CD4-positive, alpha-beta memory T cell (primary cell): Measurements from ENCODE around the gene CFAP157. TPM values are rescaled to one million over a fixed set of nuclear protein-coding genes. Genes with fewer than 3 reads are reported as not detected.

Experiments used
- CTCF ChIA-PET: fragments of 350-600 bp; sonication (Branson Sonifier 250); formaldehyde crosslinking; loops from one replicate; lab custom pipeline; 2021; ENCODE audit warnings: inconsistent platforms; ENCODE audit not compliant: partially characterized antibody; lab: Charles Lee
- POLR2A ChIA-PET: fragments of 350-600 bp; sonication (Branson Sonifier 250); formaldehyde crosslinking; loops from one replicate; lab custom pipeline; 2021; ENCODE audit not compliant: partially characterized antibody; lab: Charles Lee
- DNase-seq, 5 donors: peaks; one replicate each; pipeline versions ENCODE4 v3.0.0 to v3.0.0-alpha.2; 2020 to 2022; ENCODE audit warnings: mixed read lengths in 1 of 5
- H3K27ac ChIP-seq: one replicate; pipeline ENCODE4 v1.7.0; 2013; ENCODE audit warnings: low read depth, low read length
- H3K27me3 ChIP-seq: 2 replicates; pipeline ENCODE4 v1.7.0; 2013; ENCODE audit warnings: mild to moderate bottlenecking, low read length, moderate library complexity; ENCODE audit not compliant: insufficient read depth
- H3K36me3 ChIP-seq: 2 replicates; pipeline ENCODE4 v1.7.0; 2013; ENCODE audit warnings: mild to moderate bottlenecking, low read length, moderate library complexity; ENCODE audit not compliant: insufficient read depth
- H3K4me1 ChIP-seq: 2 replicates; pipeline ENCODE4 v1.7.0; 2013; ENCODE audit warnings: mild to moderate bottlenecking, low read length, moderate library complexity; ENCODE audit not compliant: insufficient read depth
- H3K4me3 ChIP-seq, 2 donors: one replicate each; pipeline ENCODE4 v1.7.0; 2013; ENCODE audit warnings: low read length in 2 of 2, mild to moderate bottlenecking in 1 of 2
- H3K9me3 ChIP-seq, 2 donors: one replicate each; pipeline ENCODE4 v1.7.0; 2013; ENCODE audit warnings: low read length in 2 of 2, control low read depth in 1 of 2; ENCODE audit not compliant: control insufficient read depth in 1 of 2
- H3K27ac Mint-ChIP-seq, 7 donors: one replicate each; pipeline ENCODE4 v1.8.0; 2020 to 2021; ENCODE audit warnings: mixed read lengths in 7 of 7, mild to moderate bottlenecking in 6 of 7, inconsistent platforms in 3 of 7, moderate library complexity in 3 of 7
- H3K27me3 Mint-ChIP-seq, 2 donors: one replicate each; pipeline ENCODE4 v1.8.0; 2020 to 2021; ENCODE audit warnings: mixed read lengths in 2 of 2
- H3K36me3 Mint-ChIP-seq, 2 donors: one replicate each; pipeline ENCODE4 v1.8.0; 2020 to 2021; ENCODE audit warnings: mixed read lengths in 2 of 2, inconsistent platforms in 1 of 2, mild to moderate bottlenecking in 1 of 2
- H3K4me1 Mint-ChIP-seq, 4 donors: one replicate each; pipeline ENCODE4 v1.8.0; 2020 to 2021; ENCODE audit warnings: mixed read lengths in 4 of 4, mild to moderate bottlenecking in 1 of 4
- H3K4me3 Mint-ChIP-seq, 8 donors: one replicate each; pipeline ENCODE4 v1.8.0; 2020 to 2021; ENCODE audit warnings: mixed read lengths in 8 of 8, mild to moderate bottlenecking in 7 of 8, moderate library complexity in 6 of 8, inconsistent platforms in 3 of 8
- H3K9me3 Mint-ChIP-seq, 8 donors: one replicate each; pipeline ENCODE4 v1.8.0; 2020 to 2021; ENCODE audit warnings: mixed read lengths in 8 of 8, mild to moderate bottlenecking in 5 of 8, inconsistent platforms in 3 of 8, moderate library complexity in 1 of 8
- intact Hi-C: fragments of 100-400 bp; cut with micrococcal nuclease; formaldehyde crosslinking; loops from one replicate; pipeline ENCODE4 v1.15.1; 2023
- polyA plus RNA-seq, 2 donors: library from polyadenylated mRNA; unstranded; fragments of 300-500 nt; fragmentation: Illumina TruSeq; gene quantifications; one replicate each; pipeline ENCODE4 v1.2.3, GENCODE V29; 2021
- total RNA-seq, 2 experiments: library from RNA; stranded (reverse); gene quantifications; one replicate each; pipeline ENCODE4 v1.2.3, GENCODE V29; 2021

The CFAP157 gene
- total and polyA plus RNA-seq, 4 experiments from 2014 or later: 0.14 to 0.25 (median 0.22) TPM; not detected in 1

- peaks cover 9 to 29% of the 10 kb centered on the region in 2 donors for H3K36me3 Mint-ChIP-seq
- H3K4me1 Mint-ChIP-seq: peaks cover 7 to 27% (median 18%) of the 10 kb centered on the region in 4 donors
- Histone ChIP-seq H3K27ac (peak overlapping the region; percentile 80), H3K9me3 (no peaks in the 10 kb centered on the region), H3K4me3 (peak overlapping the region; percentile 30 to 74), H3K36me3 (peaks cover 16% of the 10 kb centered on the region), H3K4me1 (peaks cover 18% of the 10 kb centered on the region), H3K27me3 (no peaks in the 10 kb centered on the region)
- H3K4me3 Mint-ChIP-seq: peak overlapping the region; percentile 83 to 93 (median 88)
- H3K27me3 Mint-ChIP-seq: no peaks in the 10 kb centered on the region
- ChIA-PET CTCF (interaction anchor here (0.8 to 6.1 kb wide), 49 partner anchors 9 to 520 kb away, joined by 3 to 85 read pairs (median 6); partner anchors contain the start of genes CDK9, CFAP157, PTRH1 and SH2D3C), POLR2A (interaction anchor here (0.6 to 4.1 kb wide), 36 partner anchors 10 to 366 kb away, joined by 3 to 81 read pairs (median 6); partner anchors contain the start of genes CDK9, CFAP157, FPGS and LRSAM1)
- peaks cover 0 to 2% (median 0%) of the 10 kb centered on the region in 8 donors for H3K9me3 Mint-ChIP-seq
- H3K27ac Mint-ChIP-seq: peak overlapping the region; percentile 87 to 92 (median 90)
- DNase-seq: peak in 1 of 5 donors; percentile 15
- intact Hi-C loops: loop anchor here (1.0 to 10.0 kb wide), 5 partner anchors 27 to 509 kb away; partner anchors contain the start of genes LRSAM1, PTGES2 and RPL12
Measured at GRCh38 chr9:127734247-127734746, 27.5 kb downstream of the CFAP157 start.

GRCh38 chr9:127734747-127735529 is 28.1 kb downstream of the CFAP157 start, which contains the start of gene TOR2A:
Gene TOR2A (minus strand): TSS chr9:127735294. CDS start chr9:127735270, 24 bp downstream.
- H3K4me3 Mint-ChIP-seq: peak within 1 kb of the TSS; percentile 85 to 98 (median 92)
- intact Hi-C loops: loop anchor here (1.0 to 10.0 kb wide), 14 partner anchors 20 to 510 kb away; partner anchors contain the start of genes LRSAM1, PTGES2, PTRH1 and RPL12
- H3K36me3 Mint-ChIP-seq: peaks cover 10 to 31% of the 10 kb centered on the region in 2 donors
- CTCF ChIA-PET: interaction anchor here (0.6 to 6.1 kb wide), 57 partner anchors 9 to 520 kb away, joined by 3 to 85 read pairs (median 5); partner anchors contain the start of genes CDK9, CFAP157, FPGS and PIP5KL1
- Histone ChIP-seq H3K9me3 (no peaks in the 10 kb centered on the region), H3K27ac (peak within 1 kb of the TSS; percentile 80), H3K4me1 (peaks cover 18% of the 10 kb centered on the region), H3K4me3 (peak within 1 kb of the TSS; percentile 30 to 74), H3K36me3 (peaks cover 21% of the 10 kb centered on the region), H3K27me3 (no peaks in the 10 kb centered on the region)
- H3K9me3 Mint-ChIP-seq: peaks cover 0 to 2% (median 0%) of the 10 kb centered on the region in 8 donors
- H3K27me3 Mint-ChIP-seq: no peaks in the 10 kb centered on the region
- peaks cover 7 to 27% (median 18%) of the 10 kb centered on the region in 4 donors for H3K4me1 Mint-ChIP-seq
- peak within 1 kb of the TSS; percentile 88 to 99 (median 97) for H3K27ac Mint-ChIP-seq
- POLR2A ChIA-PET: interaction anchor here (0.6 to 4.1 kb wide), 45 partner anchors 10 to 367 kb away, joined by 3 to 81 read pairs (median 4); partner anchors contain the start of genes CDK9, CFAP157, FPGS and LRSAM1
- DNase-seq: peak; percentile 98 to 100 (median 99)

GRCh38 chr9:127735530-127736185 is 28.9 kb downstream of the CFAP157 start:
- Mint-ChIP-seq H3K27me3 (no peaks in the 10 kb centered on the region), H3K27ac (peak overlapping the region; percentile 88 to 99 (median 97)), H3K36me3 (peaks cover 10 to 30% of the 10 kb centered on the region in 2 donors), H3K4me3 (peak overlapping the region; percentile 85 to 98 (median 92)), H3K9me3 (peaks cover 0 to 2% (median 0%) of the 10 kb centered on the region in 8 donors), H3K4me1 (peaks cover 7 to 27% (median 18%) of the 10 kb centered on the region in 4 donors)
- no peaks in the 10 kb centered on the region for H3K27me3 ChIP-seq
- ChIA-PET CTCF (interaction anchor here (0.9 to 6.1 kb wide), 36 partner anchors 8 to 300 kb away, joined by 3 to 85 read pairs (median 8); partner anchors contain the start of genes CDK9, CFAP157, PIP5KL1 and PTRH1), POLR2A (interaction anchor here (0.6 to 4.1 kb wide), 32 partner anchors 9 to 1362 kb away, joined by 3 to 81 read pairs (median 6); partner anchors contain the start of genes CDK9, FPGS, LRSAM1 and PTRH1)
- no peaks in the 10 kb centered on the region for H3K9me3 ChIP-seq
- peaks cover 28% of the 10 kb centered on the region for H3K36me3 ChIP-seq
- no peak for DNase-seq
- intact Hi-C loops: loop anchor here (1.0 to 10.0 kb wide), 12 partner anchors 20 to 511 kb away; partner anchors contain the start of genes LRSAM1, PTGES2, PTRH1 and RPL12
- H3K4me3 ChIP-seq: no peak overlapping the region
- H3K4me1 ChIP-seq: peaks cover 18% of the 10 kb centered on the region
- H3K27ac ChIP-seq: peak overlapping the region; percentile 80

- ChIA-PET CTCF (interaction anchor here (0.8 to 2.2 kb wide), 3 partner anchors 46 to 183 kb away, joined by 3 to 14 read pairs (median 4); no protein-coding TSS in a partner anchor), POLR2A (interaction anchor here (0.6 kb wide), 1 partner anchor 62 kb away, joined by 4 read pairs; no protein-coding TSS in a partner anchor)
- no peaks in the 10 kb centered on the region for H3K27me3 ChIP-seq
- H3K27ac Mint-ChIP-seq: peak overlapping the region in 2 of 7 donors; percentile 82
- intact Hi-C loops: loop anchor here (10.0 kb wide), 2 partner anchors 386 to 514 kb away; partner anchors contain the start of gene PTGES2
- no peaks in the 10 kb centered on the region for H3K27me3 Mint-ChIP-seq
- H3K27ac ChIP-seq: no peak overlapping the region
- no peak overlapping the region for H3K4me3 Mint-ChIP-seq
- H3K4me1 ChIP-seq: peaks cover 18% of the 10 kb centered on the region
- peaks cover 7 to 25% (median 16%) of the 10 kb centered on the region in 4 donors for H3K4me1 Mint-ChIP-seq
- peaks cover 0 to 2% (median 0%) of the 10 kb centered on the region in 8 donors for H3K9me3 Mint-ChIP-seq
- H3K36me3 Mint-ChIP-seq: peaks cover 19 to 37% of the 10 kb centered on the region in 2 donors
- no peak for DNase-seq
- H3K36me3 ChIP-seq: peaks cover 36% of the 10 kb centered on the region
- H3K9me3 ChIP-seq: no peaks in the 10 kb centered on the region
- no peak overlapping the region for H3K4me3 ChIP-seq
Measured at GRCh38 chr9:127738666-127739065, 31.9 kb downstream of the CFAP157 start.

- intact Hi-C loops: loop anchor here (10.0 kb wide), 2 partner anchors 385 to 515 kb away; partner anchors contain the start of gene PTGES2
Measured at GRCh38 chr9:127739614-127740330, 33.0 kb downstream of the CFAP157 start.

More at GRCh38 chr9:127739614-127740330, 33.0 kb downstream of the CFAP157 start:
- Mint-ChIP-seq H3K9me3 (peaks cover 0 to 2% (median 0%) of the 10 kb centered on the region in 8 donors), H3K4me1 (peaks cover 5 to 16% (median 9%) of the 10 kb centered on the region in 4 donors), H3K4me3 (no peak overlapping the region), H3K27ac (peak overlapping the region in 1 of 7 donors; percentile 10), H3K27me3 (no peaks in the 10 kb centered on the region), H3K36me3 (peaks cover 21 to 39% of the 10 kb centered on the region in 2 donors)
- no peak for DNase-seq
- ChIA-PET POLR2A (interaction anchor here (1.0 to 2.1 kb wide), 3 partner anchors 26 to 43 kb away, joined by 3 to 5 read pairs (median 3); no protein-coding TSS in a partner anchor), CTCF (interaction anchor here (0.6 to 1.7 kb wide), 7 partner anchors 31 to 182 kb away, joined by 3 to 11 read pairs (median 3); no protein-coding TSS in a partner anchor)
- no peak overlapping the region for H3K27ac ChIP-seq
- H3K4me3 ChIP-seq: no peak overlapping the region
- H3K27me3 ChIP-seq: no peaks in the 10 kb centered on the region
- H3K4me1 ChIP-seq: peaks cover 7% of the 10 kb centered on the region
- no peaks in the 10 kb centered on the region for H3K9me3 ChIP-seq
- peaks cover 42% of the 10 kb centered on the region for H3K36me3 ChIP-seq
